GM12875 (cell line): ENCODE measurements around the gene COA8.

ENCODE experiments used
- H3K4me3 ChIP-seq: one replicate; pipeline ENCODE4 v1.5.1; 2011; ENCODE audit warnings: low read depth, low read length, control low read depth
- TF ChIP-seq, protein P1 (sequence below): IDR thresholded peaks from 2 replicates; pipeline ENCODE4 v1.5.1; 2011; ENCODE audit warnings: low read depth, mild to moderate bottlenecking, control low read depth, inconsistent platforms, low read length, moderate library complexity, borderline replicate concordance; ENCODE audit not compliant: insufficient read depth

Gene COA8

DNA sequence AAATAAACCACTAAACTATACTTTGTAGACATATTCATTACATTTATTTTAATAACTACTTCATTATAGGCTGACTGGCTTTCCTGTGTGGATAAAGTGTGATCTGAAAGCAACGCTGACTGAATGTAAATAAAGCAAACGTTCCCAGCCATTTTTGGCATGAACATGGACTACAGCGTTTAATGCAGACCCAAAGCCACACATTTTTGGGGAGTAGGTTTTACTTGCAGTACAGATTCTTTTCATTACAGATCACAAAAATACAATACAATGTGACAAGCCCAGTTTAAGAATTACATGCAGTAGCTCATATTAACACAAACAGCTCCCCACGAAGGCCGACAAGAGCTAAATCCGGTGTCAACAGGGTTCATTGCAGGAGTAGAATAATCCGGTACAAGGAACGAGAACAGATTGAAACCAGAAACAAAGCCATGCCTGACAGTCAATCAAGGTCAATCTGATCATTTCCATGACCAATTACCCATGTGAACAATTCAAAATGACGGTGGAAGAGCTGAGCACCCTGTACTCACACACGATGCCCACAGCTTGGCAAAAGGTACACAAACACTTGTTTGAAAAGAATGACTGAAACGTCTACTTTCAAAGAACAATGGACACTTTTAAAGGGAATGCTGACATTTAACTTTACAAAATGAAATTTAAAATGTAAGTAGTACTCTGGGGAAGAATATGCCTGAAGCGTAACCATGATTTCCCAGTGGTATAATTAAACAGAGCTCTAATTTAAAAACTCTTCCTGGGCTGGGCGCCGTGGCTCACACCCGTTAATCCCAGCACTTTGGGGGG, 5.6 kb upstream of the COA8 start:
- TF ChIP-seq, protein P1, sequence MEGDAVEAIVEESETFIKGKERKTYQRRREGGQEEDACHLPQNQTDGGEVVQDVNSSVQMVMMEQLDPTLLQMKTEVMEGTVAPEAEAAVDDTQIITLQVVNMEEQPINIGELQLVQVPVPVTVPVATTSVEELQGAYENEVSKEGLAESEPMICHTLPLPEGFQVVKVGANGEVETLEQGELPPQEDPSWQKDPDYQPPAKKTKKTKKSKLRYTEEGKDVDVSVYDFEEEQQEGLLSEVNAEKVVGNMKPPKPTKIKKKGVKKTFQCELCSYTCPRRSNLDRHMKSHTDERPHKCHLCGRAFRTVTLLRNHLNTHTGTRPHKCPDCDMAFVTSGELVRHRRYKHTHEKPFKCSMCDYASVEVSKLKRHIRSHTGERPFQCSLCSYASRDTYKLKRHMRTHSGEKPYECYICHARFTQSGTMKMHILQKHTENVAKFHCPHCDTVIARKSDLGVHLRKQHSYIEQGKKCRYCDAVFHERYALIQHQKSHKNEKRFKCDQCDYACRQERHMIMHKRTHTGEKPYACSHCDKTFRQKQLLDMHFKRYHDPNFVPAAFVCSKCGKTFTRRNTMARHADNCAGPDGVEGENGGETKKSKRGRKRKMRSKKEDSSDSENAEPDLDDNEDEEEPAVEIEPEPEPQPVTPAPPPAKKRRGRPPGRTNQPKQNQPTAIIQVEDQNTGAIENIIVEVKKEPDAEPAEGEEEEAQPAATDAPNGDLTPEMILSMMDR = no peak

GRCh38 chr14:103558071-103558882, 4.5 kb upstream of the COA8 start:
- TF ChIP-seq, protein P1 = no peak
- no peak overlapping the region for H3K4me3 ChIP-seq

More for the DNA sequence above, 5.6 kb upstream of the COA8 start:
- H3K4me3 ChIP-seq = no peak overlapping the region

DNA sequence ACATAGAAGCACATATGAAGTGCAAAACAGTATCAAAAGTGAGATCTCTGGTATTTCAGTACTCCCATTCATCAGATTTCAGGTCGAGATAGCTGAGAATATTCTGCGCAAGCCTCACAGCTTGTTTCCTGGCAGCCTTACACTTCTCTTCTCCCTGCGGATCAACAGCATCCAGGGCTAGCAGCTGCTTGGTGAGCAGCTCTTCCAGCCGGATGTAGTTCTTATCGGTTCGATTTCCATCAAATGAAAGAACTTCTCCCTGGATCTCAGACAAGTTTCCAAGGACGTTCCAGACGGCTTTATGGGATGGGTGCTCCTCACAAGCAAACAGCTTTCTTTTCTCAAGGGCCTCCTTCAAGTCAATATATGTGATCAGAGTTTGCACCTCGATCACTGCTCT, 3.0 kb upstream of the COA8 start:
- no peak overlapping the region for H3K4me3 ChIP-seq
- TF ChIP-seq, protein P1 = no peak

DNA sequence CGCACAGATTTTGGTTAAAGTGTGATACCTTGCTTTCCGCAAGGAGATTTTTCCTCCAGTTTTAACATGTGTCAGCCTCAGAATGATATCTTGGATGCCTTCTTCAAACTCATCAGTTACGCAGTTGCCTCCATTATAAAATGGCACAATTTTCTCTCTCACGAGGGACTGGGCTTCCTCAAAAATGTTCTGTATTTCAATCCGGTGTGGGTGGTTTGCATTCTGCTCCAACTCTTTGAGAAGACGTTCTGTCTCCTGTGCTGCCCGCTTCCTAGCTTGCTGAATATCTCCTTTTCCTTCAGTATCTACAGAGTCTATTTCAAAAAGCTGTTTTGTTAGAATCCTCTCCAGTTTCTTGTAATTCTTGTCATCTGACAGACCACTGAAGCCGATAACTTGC, 2.1 kb upstream of the COA8 start:
- H3K4me3 ChIP-seq = no peak overlapping the region

GRCh38 chr14:103561381-103562178, 1.2 kb upstream of the COA8 start:
- TF ChIP-seq, protein P1 = no peak
- peak overlapping the region; percentile 98 for H3K4me3 ChIP-seq

More for the DNA sequence above, 2.1 kb upstream of the COA8 start:
- TF ChIP-seq, protein P1 = no peak

- peak overlapping the region; percentile 98 for H3K4me3 ChIP-seq
- TF ChIP-seq, protein P1 = no peak
Measured at GRCh38 chr14:103562179-103562428, 656 bp upstream of the COA8 start.

DNA sequence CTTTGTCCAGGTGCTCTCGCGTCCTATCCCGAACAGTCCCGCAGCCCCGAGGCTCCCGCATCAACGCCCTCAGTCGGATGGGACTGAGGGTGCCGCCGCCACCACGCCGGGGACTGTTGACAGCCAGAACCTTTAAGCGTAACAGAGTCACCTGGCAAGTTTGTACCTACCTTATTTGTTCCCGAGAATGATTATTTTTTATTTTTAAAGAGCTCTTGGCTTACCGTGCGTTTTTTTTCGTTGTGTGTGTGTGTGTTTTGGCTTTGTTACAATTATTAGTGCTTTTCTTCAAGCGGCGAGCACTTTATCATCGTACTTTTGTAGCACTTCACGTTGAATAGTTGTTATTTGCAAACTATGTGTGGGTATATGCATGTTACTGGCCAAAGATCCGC, 463 bp downstream of the COA8 start:
- TF ChIP-seq, protein P1 = no peak
- peak overlapping the region; percentile 98 for H3K4me3 ChIP-seq
